SH-SY5Y (cell line): ENCODE data around the gene CLEC2L.

ENCODE experiments used
- GATA2 ChIP-seq: IDR thresholded peaks from 2 replicates; pipeline ENCODE4 v1.6.1; 2011; ENCODE audit warnings: mild to moderate bottlenecking, low read depth, low read length
- GATA3 ChIP-seq: IDR thresholded peaks from 2 replicates; pipeline ENCODE4 v1.6.1; 2011; ENCODE audit warnings: low read depth, mild to moderate bottlenecking, low read length, moderate library complexity

The CLEC2L gene

GRCh38 chr7:139592801-139593461, 69.4 kb downstream of the CLEC2L start:
- no peak for TF ChIP-seq GATA2
- TF ChIP-seq GATA3, result no peak

GRCh38 chr7:139594090-139594489, 70.6 kb downstream of the CLEC2L start:
- TF ChIP-seq GATA3, result no peak
- no peak for TF ChIP-seq GATA2
